ENCODE results near the gene LINGO4. TPM values are rescaled to one million over a fixed set of nuclear protein-coding genes. Genes with fewer than 3 reads are reported as not detected.

Gene LINGO4
- total and polyA plus RNA-seq, 10 of the 15 experiments (the other 5 are each of a cell fraction or from before 2014, with no cell fraction given): not detected

GRCh38 chr1:151763990-151764389, 41.2 kb downstream of the LINGO4 start:
- WGBS (ENCODE audit: insufficient coverage, insufficient replicate concordance, low lambda C conversion rate, missing lambda C conversion rate): 24% methylated on average over 10 of the region's 10 CpGs
- ChIA-PET CTCF (interaction anchor here (1.0 to 2.1 kb wide), 8 partner anchors 9 to 238 kb away, joined by 3 to 10 read pairs (median 4); partner anchors contain the start of gene TDRKH), SMC1A (ENCODE audit: uncharacterized antibody, unreplicated experiment) (interaction anchor here (1.0 to 1.7 kb wide), 5 partner anchors 13 to 80 kb away, joined by 3 to 4 read pairs (median 3); no protein-coding TSS in a partner anchor), RAD21 (ENCODE audit: unreplicated experiment) (interaction anchor here (0.9 to 1.7 kb wide), 7 partner anchors 25 to 320 kb away, joined by 3 to 4 read pairs (median 4); no protein-coding TSS in a partner anchor), POLR2A (interaction anchor here (1.1 to 1.2 kb wide), 2 partner anchors 23 to 67 kb away, joined by 3 to 4 read pairs; no protein-coding TSS in a partner anchor)
- no TSS peak for BruUV-seq (replicated peaks)
- H3K4me1 ChIP-seq (ENCODE audit: control insufficient read depth, insufficient read depth, low read length): no peaks in the 10 kb centered on the region
- no peaks in the 10 kb centered on the region for H3K9me3 ChIP-seq (replicated peaks; ENCODE audit: control insufficient read depth, insufficient read depth, low read length)
- FAIRE-seq: no peak
- H3K27me3 ChIP-seq (replicated peaks in 1 of 2; ENCODE audit: control insufficient read depth in 2 of 2, insufficient read depth in 2 of 2, low read length in 1 of 2): no peaks in the 10 kb centered on the region
- H3K4me3 ChIP-seq: peak overlapping the region; percentile 82
- no peak for TF ChIP-seq CREM (IDR thresholded peaks at IDR 0.05; ENCODE audit: low read depth)
- TF ChIP-seq BCL3 (IDR thresholded peaks at IDR 0.05; ENCODE audit: borderline replicate concordance, insufficient read depth, low read depth, low read length, poor library complexity, severe bottlenecking): no peak
- no peak for TF ChIP-seq MTA2 (IDR thresholded peaks at IDR 0.05; ENCODE audit: low read depth)
- TF ChIP-seq NFXL1 (IDR thresholded peaks at IDR 0.05; ENCODE audit: borderline replicate concordance): no peak
- TF ChIP-seq SIX5 (IDR thresholded peaks at IDR 0.05; ENCODE audit: low read depth, low read length, severe bottlenecking): no peak
- no peak for TF ChIP-seq CHD4 (IDR thresholded peaks at IDR 0.05)
- no peak for TF ChIP-seq NR2F1 (conservative IDR thresholded peaks at IDR 0.05)
- intact Hi-C loops (cut with micrococcal nuclease; ENCODE audit: unreplicated experiment) (no loop called here), in situ Hi-C loops (cut with MboI) (no loop called here)
- no peak; the same call in 2 of the 3 replicates for ATAC-seq
- DNase-seq (ENCODE audit: low read depth, low spot score): no peak
- no peaks in the 10 kb centered on the region for H4K20me1 ChIP-seq (ENCODE audit: control insufficient read depth, insufficient read depth)
- H3K79me2 ChIP-seq (ENCODE audit: control insufficient read depth, insufficient read depth, low read length): peaks cover 12% of the 10 kb centered on the region
- H3K36me3 ChIP-seq (ENCODE audit: control insufficient read depth in 2 of 2, insufficient read depth in 2 of 2, low read length in 1 of 2): peaks cover 3 to 14% of the 10 kb centered on the region in 2 experiments; a peak in 3 of 4 replicates
- peak overlapping the region; percentile 84 for H3K27ac ChIP-seq (ENCODE audit: control insufficient read depth, insufficient read depth)
- H3K4me2 ChIP-seq (ENCODE audit: control insufficient read depth, insufficient read depth): peak overlapping the region; percentile 95
- H3K9ac ChIP-seq (ENCODE audit: control insufficient read depth, insufficient read depth, low read length): peak overlapping the region; percentile 92
- peak overlapping the region; percentile 99 for H2AFZ ChIP-seq (ENCODE audit: control insufficient read depth, low read depth, low read length)

Data from GM12878 (cell line).